HPDE6-E6E7 (cell line): ENCODE measurements around the gene WDTC1.
A peak's percentile ranks its signal among the peaks of the same experiment; 100 is the strongest.

ENCODE experiments used
- DNase-seq: peaks from one replicate; pipeline ENCODE4 v3.0.0; 2011; ENCODE audit warnings: missing footprints; ENCODE audit errors: extremely low spot score

WDTC1 gene

GRCh38 chr1:27356277-27356618, 121.8 kb downstream of the WDTC1 start:
- no peak for DNase-seq

- no peak for DNase-seq
Measured at GRCh38 chr1:27356619-27357280, 122.3 kb downstream of the WDTC1 start.

- DNase-seq, result peak; percentile 71
Measured at GRCh38 chr1:27357281-27358037, 123.0 kb downstream of the WDTC1 start.
